HTERT RPE-1 (cell line): Measurements from ENCODE around the gene TBX2.

Experiments
- in situ Hi-C: fragments of 300-500 bp; cut with MboI; formaldehyde crosslinking; loops from 4 replicates; pipeline ENCODE4 v1.14.3; 2020; ENCODE audit warnings: low sequenced_read_pairs

TBX2 gene

GRCh38 chr17:61387011-61387410 is 12.6 kb upstream of the TBX2 start:
- in situ Hi-C loops, result no loop called here

GRCh38 chr17:61387511-61388305 is 11.9 kb upstream of the TBX2 start:
- in situ Hi-C loops, result no loop called here

- in situ Hi-C loops, result no loop called here
These were observed 10.9 kb upstream of the TBX2 start for GRCh38 chr17:61388561-61389356.

- in situ Hi-C loops, result no loop called here
These were observed 9.8 kb upstream of the TBX2 start for GRCh38 chr17:61389670-61390478.

GRCh38 chr17:61390479-61390791 is 9.2 kb upstream of the TBX2 start:
- in situ Hi-C loops, result no loop called here

- in situ Hi-C loops, result no loop called here
These were observed 7.9 kb upstream of the TBX2 start for GRCh38 chr17:61391595-61392291.

- in situ Hi-C loops, result no loop called here
These were observed 7.0 kb upstream of the TBX2 start for GRCh38 chr17:61392679-61393078.

- in situ Hi-C loops, result no loop called here
These were observed 6.1 kb upstream of the TBX2 start for GRCh38 chr17:61393550-61393903.

- in situ Hi-C loops, result no loop called here
These were observed 5.6 kb upstream of the TBX2 start for GRCh38 chr17:61393904-61394629.

GRCh38 chr17:61394630-61395408 is 4.8 kb upstream of the TBX2 start:
- in situ Hi-C loops, result no loop called here

- in situ Hi-C loops, result no loop called here
These were observed 4.1 kb upstream of the TBX2 start for GRCh38 chr17:61395409-61395982.

GRCh38 chr17:61395983-61396585 is 3.6 kb upstream of the TBX2 start:
- in situ Hi-C loops, result no loop called here

GRCh38 chr17:61396586-61397085 is 3.0 kb upstream of the TBX2 start:
- in situ Hi-C loops, result no loop called here

GRCh38 chr17:61397086-61397842 is 2.4 kb upstream of the TBX2 start:
- in situ Hi-C loops, result no loop called here

- in situ Hi-C loops, result no loop called here
These were observed 917 bp upstream of the TBX2 start for GRCh38 chr17:61398721-61399130.

GRCh38 chr17:61400066-61400716 is 548 bp downstream of the TBX2 start:
- in situ Hi-C loops, result no loop called here

- in situ Hi-C loops, result no loop called here
These were observed 1.2 kb downstream of the TBX2 start for GRCh38 chr17:61400717-61401388.
